C4-2B (cell line): ENCODE measurements around the gene JAZF1.

ENCODE experiments used
- H3K27ac ChIP-seq: fragments of 450-650 bp; 2 replicates; pipeline ENCODE4 v1.5.1; 2017
- ZFX ChIP-seq: fragments of 450-650 bp; IDR thresholded peaks from 2 replicates; pipeline ENCODE4 v1.6.1; 2017
- TF ChIP-seq, protein P1 (sequence below): fragments of 450-650 bp; conservative IDR thresholded peaks from 2 replicates; pipeline ENCODE4 v1.5.1; 2017; ENCODE audit warnings: mild to moderate bottlenecking

JAZF1 gene

GRCh38 chr7:28136420-28136819 lies 44.2 kb downstream of the JAZF1 start:
- TF ChIP-seq, protein P1, sequence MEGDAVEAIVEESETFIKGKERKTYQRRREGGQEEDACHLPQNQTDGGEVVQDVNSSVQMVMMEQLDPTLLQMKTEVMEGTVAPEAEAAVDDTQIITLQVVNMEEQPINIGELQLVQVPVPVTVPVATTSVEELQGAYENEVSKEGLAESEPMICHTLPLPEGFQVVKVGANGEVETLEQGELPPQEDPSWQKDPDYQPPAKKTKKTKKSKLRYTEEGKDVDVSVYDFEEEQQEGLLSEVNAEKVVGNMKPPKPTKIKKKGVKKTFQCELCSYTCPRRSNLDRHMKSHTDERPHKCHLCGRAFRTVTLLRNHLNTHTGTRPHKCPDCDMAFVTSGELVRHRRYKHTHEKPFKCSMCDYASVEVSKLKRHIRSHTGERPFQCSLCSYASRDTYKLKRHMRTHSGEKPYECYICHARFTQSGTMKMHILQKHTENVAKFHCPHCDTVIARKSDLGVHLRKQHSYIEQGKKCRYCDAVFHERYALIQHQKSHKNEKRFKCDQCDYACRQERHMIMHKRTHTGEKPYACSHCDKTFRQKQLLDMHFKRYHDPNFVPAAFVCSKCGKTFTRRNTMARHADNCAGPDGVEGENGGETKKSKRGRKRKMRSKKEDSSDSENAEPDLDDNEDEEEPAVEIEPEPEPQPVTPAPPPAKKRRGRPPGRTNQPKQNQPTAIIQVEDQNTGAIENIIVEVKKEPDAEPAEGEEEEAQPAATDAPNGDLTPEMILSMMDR: no peak
- TF ChIP-seq ZFX: no peak
- H3K27ac ChIP-seq: no peak overlapping the region

DNA sequence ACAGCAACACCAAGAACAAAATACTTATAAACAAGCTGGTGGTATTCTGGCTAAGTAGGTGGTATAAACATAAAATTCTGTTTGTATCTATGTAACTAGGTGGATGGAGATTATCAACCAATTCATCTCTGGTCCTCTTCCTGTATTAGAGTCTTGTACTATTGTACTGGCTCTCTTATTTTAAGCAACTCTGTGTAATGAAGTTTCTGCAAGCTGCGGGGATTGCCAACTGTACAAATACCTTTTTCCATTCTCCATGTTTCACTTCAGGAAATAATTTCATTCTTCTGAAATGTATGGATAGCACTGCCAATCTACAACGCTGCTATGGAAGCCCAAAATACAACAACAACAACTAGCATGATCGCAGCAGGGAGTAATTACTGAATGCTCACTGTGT lies 44.8 kb downstream of the JAZF1 start:
- no peak overlapping the region for H3K27ac ChIP-seq

DNA sequence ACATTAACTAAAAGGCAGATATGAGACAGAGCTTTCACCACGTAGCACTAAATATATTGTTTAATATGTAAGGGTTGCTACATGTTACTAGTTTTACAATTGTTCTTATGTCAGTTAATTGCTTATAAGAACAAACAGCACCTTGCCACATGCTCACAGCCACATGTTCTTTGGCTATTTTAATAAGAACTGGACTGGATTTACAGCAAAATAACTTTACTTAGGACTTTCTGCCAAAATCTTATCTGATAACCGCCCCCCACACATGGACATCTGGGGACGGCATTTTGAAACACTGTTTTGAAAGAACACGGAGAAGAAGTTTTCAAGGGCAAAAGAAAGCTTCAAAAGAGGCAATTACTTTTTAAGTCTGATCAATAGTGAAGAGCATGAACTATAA lies 45.3 kb downstream of the JAZF1 start:
- no peak overlapping the region for H3K27ac ChIP-seq
- no peak for TF ChIP-seq ZFX
- TF ChIP-seq, protein P1: no peak

More for the DNA sequence above, 44.8 kb downstream of the JAZF1 start:
- TF ChIP-seq ZFX: no peak
- TF ChIP-seq, protein P1: no peak

- TF ChIP-seq, protein P1: no peak
- no peak for TF ChIP-seq ZFX
- no peak overlapping the region for H3K27ac ChIP-seq
Observed at GRCh38 chr7:28133872-28134271, 46.7 kb downstream of the JAZF1 start.

DNA sequence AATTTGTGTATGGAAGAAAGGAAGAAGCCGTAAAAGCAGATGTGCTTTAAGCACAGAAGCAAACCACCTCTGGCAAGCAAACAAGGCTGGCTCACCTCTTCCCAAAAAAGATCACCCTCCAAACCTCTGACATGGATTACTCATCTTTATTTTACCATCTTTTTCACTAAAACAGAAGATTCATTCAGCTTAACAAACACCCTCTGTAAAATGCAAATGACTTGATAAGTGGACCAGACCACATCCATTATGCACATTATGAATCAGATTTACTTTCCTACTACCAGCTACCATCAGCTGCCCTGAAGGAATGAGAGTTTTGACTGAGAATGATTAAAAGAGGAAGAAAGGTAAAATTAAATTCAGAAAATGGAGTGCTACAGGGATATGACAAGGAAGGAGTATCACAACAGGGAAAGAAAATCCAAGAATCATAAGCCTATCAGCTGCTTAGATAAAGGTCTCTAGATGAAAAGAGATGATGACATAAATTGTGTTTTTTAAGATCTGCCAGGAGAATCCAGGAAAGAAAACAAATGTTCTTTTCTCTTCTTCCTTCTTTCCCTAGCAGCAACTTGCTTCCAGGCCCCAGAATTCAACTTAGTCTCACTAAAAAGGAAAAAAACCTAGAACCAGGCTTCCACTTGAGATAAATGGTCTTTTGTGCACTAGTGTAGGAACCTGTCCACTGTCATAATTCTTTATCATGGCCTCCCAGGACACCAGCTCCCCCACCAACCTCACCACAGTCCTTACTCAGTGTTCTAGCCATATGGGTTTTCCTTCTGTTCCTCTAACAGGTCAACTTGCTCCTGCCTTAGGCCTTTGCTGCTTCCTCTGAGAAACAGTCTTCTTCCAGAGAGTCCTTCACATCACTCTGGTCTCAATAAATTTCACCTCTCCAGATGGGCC lies 47.4 kb downstream of the JAZF1 start:
- TF ChIP-seq ZFX: no peak
- TF ChIP-seq, protein P1: no peak

DNA sequence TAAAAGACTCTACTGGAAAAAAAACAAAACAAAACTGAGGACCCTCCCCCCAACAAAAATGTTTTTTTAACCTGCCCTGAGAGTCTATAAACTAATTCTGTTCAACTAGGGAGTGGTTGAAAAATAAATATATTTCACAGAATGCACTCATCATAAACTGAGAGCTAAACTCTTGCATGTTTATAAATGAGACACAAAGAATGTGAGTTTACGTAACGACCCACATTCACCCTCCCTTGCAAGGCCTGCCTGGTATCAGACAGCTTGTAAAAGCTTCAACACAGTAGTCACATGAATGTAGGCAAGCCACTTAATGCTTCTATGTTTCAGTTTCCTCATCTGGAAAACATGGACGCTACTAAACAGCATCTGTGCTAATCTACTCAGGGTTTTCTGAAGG lies 50.3 kb downstream of the JAZF1 start:
- no peak overlapping the region for H3K27ac ChIP-seq
- TF ChIP-seq, protein P1: no peak
- TF ChIP-seq ZFX: no peak

More for the DNA sequence above, 47.4 kb downstream of the JAZF1 start:
- no peak overlapping the region for H3K27ac ChIP-seq

GRCh38 chr7:28128608-28129007 lies 52.0 kb downstream of the JAZF1 start:
- H3K27ac ChIP-seq: no peak overlapping the region
- TF ChIP-seq, protein P1: no peak
- no peak for TF ChIP-seq ZFX
